Kidney (tissue), 14 donors: ENCODE measurements around the gene ZDHHC15. TPM values are rescaled to one million over a fixed set of nuclear protein-coding genes. Genes with fewer than 3 reads are reported as not detected.
"Not testable (repeated sequence)": the region's sequence is repeated elsewhere in the genome, so short reads cannot be mapped to it uniquely, and the experiment has no call there.

Source experiments
- DNase-seq, 5 donors: peaks; one replicate each; pipeline ENCODE4 v3.0.0-alpha.2; 2013 to 2020
- FAIRE-seq: peaks from 2 replicates; lab custom pipeline; 2012; peaks lifted over from hg19 to GRCh38; lab: Jason Lieb, UNC
- H3K27ac ChIP-seq, 2 donors: one replicate each; pipeline ENCODE4 v1.7.0; 2013; ENCODE audit warnings: low read depth in 2 of 2, low read length in 2 of 2, inconsistent platforms in 1 of 2
- H3K27me3 ChIP-seq: one replicate; pipeline ENCODE4 v1.7.1; 2013; ENCODE audit warnings: low read length, inconsistent platforms; ENCODE audit not compliant: control insufficient read depth, insufficient read depth
- H3K36me3 ChIP-seq, 3 donors: one replicate each; pipeline versions ENCODE4 v1.7.0 to v1.7.1; 2013; ENCODE audit warnings: low read length in 3 of 3, control low read depth in 1 of 3, inconsistent platforms in 1 of 3; ENCODE audit not compliant: insufficient read depth in 3 of 3, control insufficient read depth in 2 of 3
- H3K4me1 ChIP-seq, 3 donors: one replicate each; pipeline versions ENCODE4 v1.7.0 to v1.7.1; 2013; ENCODE audit warnings: low read length in 3 of 3, inconsistent platforms in 1 of 3, low read depth in 1 of 3; ENCODE audit not compliant: control insufficient read depth in 2 of 3, insufficient read depth in 2 of 3
- H3K4me3 ChIP-seq, 3 donors: one replicate each; pipeline versions ENCODE4 v1.7.0 to v1.8.1; 2013; ENCODE audit warnings: low read length in 3 of 3, control low read depth in 1 of 3, inconsistent platforms in 1 of 3
- H3K9ac ChIP-seq, 3 donors: one replicate each; pipeline versions ENCODE4 v1.7.0 to v1.7.1; 2013; ENCODE audit warnings: low read length in 3 of 3, control low read depth in 1 of 3, inconsistent platforms in 1 of 3
- H3K9me3 ChIP-seq, 3 donors: one replicate each; pipeline versions ENCODE4 v1.7.0 to v1.7.1; 2013; ENCODE audit warnings: low read length in 3 of 3, control low read depth in 1 of 3, inconsistent platforms in 1 of 3; ENCODE audit not compliant: control insufficient read depth in 2 of 3, insufficient read depth in 1 of 3
- CTCF ChIP-seq: IDR thresholded peaks from 3 replicates; pipeline ENCODE4 v1.5.1; 2012; ENCODE audit warnings: mild to moderate bottlenecking, moderate library complexity, borderline replicate concordance; ENCODE audit not compliant: insufficient read depth; ENCODE audit errors: extremely low read depth
- intact Hi-C: fragments of 100-400 bp; cut with DNase I; formaldehyde crosslinking; loops from one replicate; pipeline ENCODE4 v1.11.1; 2022
- polyA plus RNA-seq: library from polyadenylated mRNA; stranded (reverse); fragments of 350-450 nt; fragmentation: Illumina TruSeq; extraction: RNeasy Lipid Tissue Mini Kit (QIAGEN cat#74804); gene quantifications from one replicate; pipeline ENCODE4 v1.2.3, GENCODE V29; 2014; ENCODE audit warnings: low read depth, low replicate concordance; ENCODE audit not compliant: insufficient read depth
- total RNA-seq: library from RNA; stranded (reverse); fragmentation: NEBNext Ultra II Directional; extraction: Animal tissue kit (Norgen Biotek cat#: 25700); gene quantifications from one replicate; pipeline ENCODE4 v1.2.1, GENCODE V29; 2021
- donor health status: control.
- donor health status: control.
- donor health status: control.
- donor health status: control.
- donor health status: control.
- donor health status: DM: yes; HTN: yes; CAD: no.
- donor health status: Normal renal cell carcinoma (clear cell type).

The ZDHHC15 gene
- total and polyA plus RNA-seq, 2 donors from 2014 or later = 1.7 to 2.6 TPM

- no peaks in the 10 kb centered on the region for H3K36me3 ChIP-seq
- DNase-seq (no peak), FAIRE-seq (no peak)
- no peak overlapping the region for H3K4me3 ChIP-seq
- H3K4me1 ChIP-seq = no peaks in the 10 kb centered on the region
- no peak overlapping the region for H3K27ac ChIP-seq
- H3K9ac ChIP-seq = no peak overlapping the region
- H3K9me3 ChIP-seq = no peaks in the 10 kb centered on the region
- H3K27me3 ChIP-seq = no peaks in the 10 kb centered on the region
- TF ChIP-seq CTCF = no peak
- intact Hi-C loops = no loop called here
Observed at GRCh38 chrX:75366861-75367260, 156.0 kb downstream of the ZDHHC15 start.

- Histone ChIP-seq H3K9me3 (no peaks in the 10 kb centered on the region), H3K9ac (no peak overlapping the region), H3K4me1 (no peaks in the 10 kb centered on the region), H3K36me3 (no peaks in the 10 kb centered on the region), H3K4me3 (no peak overlapping the region), H3K27me3 (no peaks in the 10 kb centered on the region), H3K27ac (no peak overlapping the region)
- intact Hi-C loops = no loop called here
- no peak for TF ChIP-seq CTCF
- DNase-seq (no peak), FAIRE-seq (no peak)
Observed at GRCh38 chrX:75365243-75365975, 157.4 kb downstream of the ZDHHC15 start.

- DNase-seq = no peak
- no peak for FAIRE-seq
- H3K4me3 ChIP-seq = no peak overlapping the region
- no peak for TF ChIP-seq CTCF
- H3K9me3 ChIP-seq = no peaks in the 10 kb centered on the region
- no peak overlapping the region for H3K27ac ChIP-seq
- no peak overlapping the region for H3K9ac ChIP-seq
- no peaks in the 10 kb centered on the region for H3K27me3 ChIP-seq
- no peaks in the 10 kb centered on the region for H3K4me1 ChIP-seq
- H3K36me3 ChIP-seq = no peaks in the 10 kb centered on the region
- intact Hi-C loops = no loop called here
Observed at GRCh38 chrX:75361788-75362187, 161.0 kb downstream of the ZDHHC15 start.

- not testable (repeated sequence) for H3K27me3 ChIP-seq, DNase-seq
Observed at GRCh38 chrX:75348601-75349000, 174.2 kb downstream of the ZDHHC15 start.

More at GRCh38 chrX:75348601-75349000, 174.2 kb downstream of the ZDHHC15 start:
- H3K9me3 ChIP-seq, H3K4me1 ChIP-seq, H3K27ac ChIP-seq, H3K9ac ChIP-seq, intact Hi-C loops, FAIRE-seq, H3K4me3 ChIP-seq, H3K36me3 ChIP-seq: not testable (repeated sequence)
